Heart right ventricle (tissue), 16 donors: ENCODE results near the gene EMILIN1. TPM values are rescaled to one million over a fixed set of nuclear protein-coding genes. Genes with fewer than 3 reads are reported as not detected.
"Not testable (repeated sequence)": the region's sequence is repeated elsewhere in the genome, so short reads cannot be mapped to it uniquely, and the experiment has no call there.

Source experiments
- ATAC-seq, 8 donors: fragments of 200-7000 bp; cut with Tn5 transposase; one replicate each; pipeline ENCODE4 v1.9.1; 2020; ENCODE audit warnings: mild to moderate bottlenecking in 8 of 8, moderate library complexity in 8 of 8, moderate number of reproducible peaks in 1 of 8
- DNase-seq, 2 donors: peaks; one replicate each; pipeline ENCODE4 v3.0.0-alpha.2; 2020
- H3K27ac ChIP-seq, 10 donors: fragments of 200-600 bp; sonication (generic) in 2 of 10; one replicate each; pipeline versions ENCODE4 v1.5.0 to v1.8.0; 2020 to 2022; ENCODE audit warnings: mild to moderate bottlenecking in 3 of 10
- H3K27me3 ChIP-seq, 7 donors: fragments of 200-600 bp; one replicate each; pipeline ENCODE4 v1.8.0; 2021 to 2022; ENCODE audit warnings: mild to moderate bottlenecking in 2 of 7
- H3K36me3 ChIP-seq, 9 donors: fragments of 200-600 bp; sonication (generic) in 1 of 9; one replicate each; pipeline versions ENCODE4 v1.5.0 to v1.8.0; 2020 to 2022; ENCODE audit warnings: mild to moderate bottlenecking in 2 of 9
- H3K4me1 ChIP-seq, 9 donors: fragments of 200-600 bp; sonication (generic) in 1 of 9; one replicate each; pipeline versions ENCODE4 v1.5.0 to v1.8.0; 2020 to 2022; ENCODE audit warnings: mild to moderate bottlenecking in 4 of 9
- H3K4me3 ChIP-seq, 10 donors: fragments of 200-600 bp; sonication (generic) in 2 of 10; one replicate each; pipeline versions ENCODE4 v1.5.0 to v1.8.0; 2020 to 2022; ENCODE audit warnings: mild to moderate bottlenecking in 7 of 10, moderate library complexity in 2 of 10
- H3K9me3 ChIP-seq, 11 donors: fragments of 200-600 bp in 10 of 11; sonication (generic) in 2 of 11; one replicate each; pipeline versions ENCODE4 v1.5.0 to v1.8.0; 2013 to 2022; ENCODE audit warnings: mild to moderate bottlenecking in 2 of 11, control low read depth in 1 of 11, moderate library complexity in 1 of 11
- WGBS, 2 donors: extraction: QIAGEN DNeasy Blood & Tissue Kit; methylation state at CpG; one replicate each; pipeline ENCODE4 v1.1.7; 2013; ENCODE audit warnings: inconsistent platforms in 1 of 2; 5-methylcytosine and 5-hydroxymethylcytosine counted together
- intact Hi-C, 10 donors: fragments of 100-400 bp; cut with DNase I; formaldehyde crosslinking; loops; one replicate each; pipeline versions ENCODE4 v1.11.1 to v1.14.2; 2022
- polyA plus RNA-seq, 2 donors: library from polyadenylated mRNA; stranded (reverse); fragments of 200-250 nt; gene quantifications; one replicate each; pipeline ENCODE4 v1.2.3, GENCODE V29; 2013
- total RNA-seq, 10 donors: library from RNA; stranded (reverse); fragmentation: NEBNext Ultra II Directional in 3 of 10; extraction: Animal tissue kit (Norgen Biotek cat#: 25700) in 3 of 10; gene quantifications; one replicate each; pipeline versions ENCODE4 v1.2.1 to v1.2.4, GENCODE V29; 2021 to 2023
- TF ChIP-seq, protein P1 (sequence below), 9 donors: fragments of 200-600 bp; sonication (generic) in 2 of 9; IDR thresholded peaks; one replicate each; pipeline versions ENCODE4 v1.5.0 to v1.8.0; 2021 to 2022; ENCODE audit warnings: antibody characterized with exemption in 9 of 9, mild to moderate bottlenecking in 5 of 9, moderate library complexity in 1 of 9
- donor health status: Arrhythmogenic right ventricular cardiomyopathy.
- donor health status: ischemic (EF 13 %, LVEDD 7.1; RV severe dilation, severe dysfunction).
- donor health status: healthy with polysubstance abuse.
- donor health status: DM: no; HTN: yes; CAD: no.
- donor health status: DM: no; HTN: no; CAD: no.
- donor health status: ischemic (EF 25% LVEDD 6.9; RV normal size, moderate dysfunction).
- donor health status: ischemic (EF 25% LVEDD 5.7; RV mildly dilated, moderate dysfunction).
- donor health status: healthy.
- donor health status: DM: yes; HTN: yes; CAD: no.
- donor health status: Ischemic cardiomyopathy.
- donor health status: ischemic (EF 35%, LVEDD 5.7; RV mildly dilated, moderate dysfunction).
- donor health status: nonischemic (EF 11% LVEDD 7.7; RV severe dilation, severe dysfunction).
- donor health status: DM: yes; HTN: yes; CAD: no.
- donor health status: PGD.
- donor health status: ischemic (EF 29% LVEDD 5.4; RV normal size, mild dysfunction).
- donor health status: nonischemic (EF 23%, LVEDD 6.1; RV moderate dilation, normal function).

Gene EMILIN1
- total and polyA plus RNA-seq, 12 donors, result 6.8 to 53.2 (median 15.3) TPM

- H3K4me1 ChIP-seq, result peaks cover 10 to 84% (median 67%) of the 10 kb centered on the region in 9 donors
Measured at GRCh38 chr2:27071990-27072830, 6.2 kb upstream of the EMILIN1 start.

DNA sequence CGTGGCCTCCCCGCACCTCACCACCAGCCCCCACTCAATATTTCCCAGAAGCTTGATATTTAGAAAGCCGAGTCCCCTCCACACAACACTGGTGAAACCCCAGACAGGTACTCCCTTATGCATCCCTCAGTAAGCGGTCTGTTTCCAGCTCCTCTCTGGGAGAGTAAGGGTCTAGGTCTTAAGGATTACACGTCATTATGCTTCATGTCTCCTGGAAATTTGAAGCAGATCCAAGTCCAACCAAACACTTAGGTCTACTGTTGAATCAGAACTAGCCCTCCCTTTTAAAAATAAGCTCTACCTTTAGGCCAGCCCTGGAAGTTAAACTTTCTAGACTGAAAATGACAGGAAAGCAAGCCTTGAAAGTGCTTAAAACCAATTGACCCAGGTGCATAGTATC is 5.5 kb upstream of the EMILIN1 start:
- peaks cover 0 to 25% (median 8%) of the 10 kb centered on the region in 9 donors for H3K36me3 ChIP-seq
- intact Hi-C loops, result no loop called here
- no peaks in the 10 kb centered on the region for H3K27me3 ChIP-seq
- H3K9me3 ChIP-seq, result no peaks in the 10 kb centered on the region
- WGBS, 2 donors, result 51 to 60% methylated on average over 5 of the region's 5 CpGs
- ATAC-seq, result no peak
- DNase-seq, result no peak
- peaks cover 10 to 89% (median 75%) of the 10 kb centered on the region in 9 donors for H3K4me1 ChIP-seq
- peak overlapping the region in 4 of 10 donors; percentile 75 to 98 (median 85) for H3K4me3 ChIP-seq
- peak overlapping the region in 9 of 10 donors; percentile 91 to 98 (median 97) for H3K27ac ChIP-seq
- TF ChIP-seq, protein P1, sequence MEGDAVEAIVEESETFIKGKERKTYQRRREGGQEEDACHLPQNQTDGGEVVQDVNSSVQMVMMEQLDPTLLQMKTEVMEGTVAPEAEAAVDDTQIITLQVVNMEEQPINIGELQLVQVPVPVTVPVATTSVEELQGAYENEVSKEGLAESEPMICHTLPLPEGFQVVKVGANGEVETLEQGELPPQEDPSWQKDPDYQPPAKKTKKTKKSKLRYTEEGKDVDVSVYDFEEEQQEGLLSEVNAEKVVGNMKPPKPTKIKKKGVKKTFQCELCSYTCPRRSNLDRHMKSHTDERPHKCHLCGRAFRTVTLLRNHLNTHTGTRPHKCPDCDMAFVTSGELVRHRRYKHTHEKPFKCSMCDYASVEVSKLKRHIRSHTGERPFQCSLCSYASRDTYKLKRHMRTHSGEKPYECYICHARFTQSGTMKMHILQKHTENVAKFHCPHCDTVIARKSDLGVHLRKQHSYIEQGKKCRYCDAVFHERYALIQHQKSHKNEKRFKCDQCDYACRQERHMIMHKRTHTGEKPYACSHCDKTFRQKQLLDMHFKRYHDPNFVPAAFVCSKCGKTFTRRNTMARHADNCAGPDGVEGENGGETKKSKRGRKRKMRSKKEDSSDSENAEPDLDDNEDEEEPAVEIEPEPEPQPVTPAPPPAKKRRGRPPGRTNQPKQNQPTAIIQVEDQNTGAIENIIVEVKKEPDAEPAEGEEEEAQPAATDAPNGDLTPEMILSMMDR (IDR thresholded peaks at IDR 0.05), result no peak

More at GRCh38 chr2:27071990-27072830, 6.2 kb upstream of the EMILIN1 start:
- DNase-seq (peak; percentile 76 to 86), ATAC-seq (peak; percentile 10 to 78 (median 55))
- WGBS, 2 donors, result 3% methylated on average over 34 of the region's 34 CpGs
- peak overlapping the region; percentile 50 to 98 (median 89) for H3K4me3 ChIP-seq
- TF ChIP-seq, protein P1 (IDR thresholded peaks at IDR 0.05), result no peak
- H3K9me3 ChIP-seq, result no peaks in the 10 kb centered on the region
- H3K27ac ChIP-seq, result peak overlapping the region; percentile 70 to 98 (median 97)
- intact Hi-C loops, result loop anchor here in 3 of 10 donors (1.0 to 2.0 kb wide), 2 partner anchors 21 kb away; partner anchors contain the start of gene AGBL5 (in 3 of the 3)
- H3K27me3 ChIP-seq, result no peaks in the 10 kb centered on the region
- peaks cover 0 to 32% (median 9%) of the 10 kb centered on the region in 9 donors for H3K36me3 ChIP-seq

GRCh38 chr2:27073782-27074181 is 4.6 kb upstream of the EMILIN1 start:
- Histone ChIP-seq H3K4me3 (no peak overlapping the region), H3K27me3 (no peaks in the 10 kb centered on the region), H3K36me3 (peaks cover 0 to 17% (median 0%) of the 10 kb centered on the region in 9 donors), H3K27ac (peak overlapping the region in 9 of 10 donors; percentile 50 to 98 (median 97)), H3K4me1 (peaks cover 10 to 83% (median 69%) of the 10 kb centered on the region in 9 donors), H3K9me3 (no peaks in the 10 kb centered on the region)
- intact Hi-C loops, result no loop called here
- ATAC-seq (no peak), DNase-seq (peak in 1 of 2 donors; percentile 59)
- TF ChIP-seq, protein P1 (IDR thresholded peaks at IDR 0.05), result no peak
- WGBS, 2 donors, result 29 to 43% methylated on average over 2 of the region's 2 CpGs

GRCh38 chr2:27074738-27075565 is 3.5 kb upstream of the EMILIN1 start:
- peak; percentile 48 to 69 for DNase-seq
- Histone ChIP-seq H3K9me3 (no peaks in the 10 kb centered on the region), H3K4me3 (no peak overlapping the region), H3K27ac (peak overlapping the region in 9 of 10 donors; percentile 43 to 98 (median 97)), H3K27me3 (no peaks in the 10 kb centered on the region), H3K4me1 (peaks cover 7 to 72% (median 61%) of the 10 kb centered on the region in 9 donors), H3K36me3 (peaks cover 0 to 5% (median 0%) of the 10 kb centered on the region in 9 donors)
- WGBS, 2 donors, result 53 to 66% methylated on average over 4 of the region's 4 CpGs
- intact Hi-C loops, result no loop called here
- ATAC-seq, result no peak
- TF ChIP-seq, protein P1 (IDR thresholded peaks at IDR 0.05), result no peak

- 78 to 81% methylated on average over 6 of the region's 6 CpGs for WGBS, 2 donors
- H3K27me3 ChIP-seq, H3K9me3 ChIP-seq, DNase-seq, ATAC-seq, intact Hi-C loops, H3K4me3 ChIP-seq, H3K36me3 ChIP-seq: not testable (repeated sequence)
- Histone ChIP-seq H3K27ac (peak overlapping the region in 8 of 10 donors; percentile 9 to 98 (median 97)), H3K4me1 (peaks cover 3 to 72% (median 61%) of the 10 kb centered on the region in 9 donors)
Measured at GRCh38 chr2:27075566-27075871, 2.9 kb upstream of the EMILIN1 start.
